HG03139 (cell line): ENCODE results near the gene SLC35E1.
A peak's percentile ranks its signal among the peaks of the same experiment; 100 is the strongest.

Experiments
- ATAC-seq: cut with Tn5 transposase; IDR thresholded peaks from one replicate; pipeline ENCODE4 v1.9.1; 2021; ENCODE audit not compliant: unreplicated experiment

Gene SLC35E1

DNA sequence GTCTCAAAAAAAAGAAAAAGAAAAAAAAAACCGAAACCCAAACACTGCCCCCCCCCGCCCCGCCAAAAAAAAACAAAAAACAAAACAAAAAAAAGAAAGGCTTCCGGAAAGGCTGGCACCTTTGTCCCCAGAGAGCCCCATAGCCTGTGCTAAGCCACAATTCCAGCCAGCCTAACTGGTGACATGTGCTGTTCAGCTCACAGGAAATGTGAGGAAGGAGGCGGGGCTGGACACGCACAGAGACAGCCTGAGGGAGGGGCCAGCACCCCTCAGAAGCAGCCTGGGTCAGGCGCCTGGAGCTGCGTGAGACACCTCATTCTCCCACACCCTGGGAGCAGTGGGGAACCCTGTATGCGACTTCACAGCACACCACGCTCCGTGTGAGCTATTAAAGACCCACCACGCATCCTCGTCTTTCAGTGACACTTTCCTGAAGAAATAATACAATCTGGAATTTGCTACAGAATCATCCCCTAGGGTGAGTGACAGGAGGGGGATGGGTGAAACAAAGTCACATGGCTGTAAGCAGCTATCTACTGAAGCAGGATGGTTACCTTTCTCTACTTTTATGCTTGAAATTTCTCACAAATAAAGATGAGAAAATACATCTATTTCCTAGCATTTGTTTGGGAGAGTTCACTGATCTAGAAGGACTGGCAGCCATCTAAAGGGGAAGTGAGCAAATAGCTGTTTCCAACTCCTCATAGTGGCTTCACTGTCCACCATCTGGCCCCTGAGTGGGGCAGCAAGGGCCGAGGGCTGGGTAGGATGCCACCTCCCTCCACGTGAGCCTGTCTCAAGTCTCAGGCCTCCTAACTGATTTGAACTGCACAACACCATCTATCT is 12.3 kb upstream of the SLC35E1 start:
- ATAC-seq: peak; percentile 33

DNA sequence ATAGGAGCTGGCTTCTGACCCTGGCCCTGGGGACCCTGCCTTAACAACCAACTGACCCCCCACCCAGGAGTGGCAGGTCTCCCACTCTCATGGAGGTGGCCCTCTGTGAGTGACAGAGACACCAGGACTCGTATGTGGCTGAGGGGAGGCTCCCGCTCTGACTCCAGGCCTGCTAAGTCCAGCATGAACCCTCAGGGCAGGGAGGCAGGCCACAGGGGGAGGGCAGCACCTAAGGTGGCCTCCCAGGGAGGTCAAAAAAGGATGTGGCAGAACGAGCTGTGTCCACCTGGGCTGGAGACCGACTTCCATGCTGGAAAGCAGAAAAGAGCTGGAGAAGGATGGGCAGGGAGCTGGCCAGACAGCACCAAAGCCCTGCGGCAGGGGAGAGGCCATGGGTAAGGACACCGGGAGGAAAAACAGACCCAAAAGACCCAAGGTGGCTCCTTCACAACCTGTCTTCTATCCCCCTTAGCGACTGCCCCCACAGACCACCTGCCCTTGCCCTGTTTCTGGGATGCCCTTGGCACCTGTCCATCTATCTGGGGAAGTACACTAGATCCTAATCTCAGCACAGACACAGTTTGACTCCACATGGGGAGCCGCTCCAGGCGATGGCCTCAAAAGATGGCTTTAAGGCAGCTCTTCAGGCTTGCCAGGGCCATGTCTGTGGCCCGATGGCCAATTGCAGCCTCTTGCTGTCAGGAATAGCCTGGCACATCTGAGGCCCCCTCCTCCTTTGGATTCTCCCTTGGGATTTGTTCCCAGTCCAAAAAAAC is 10.5 kb upstream of the SLC35E1 start:
- no peak for ATAC-seq

- ATAC-seq: no peak
These were observed 9.7 kb upstream of the SLC35E1 start for GRCh38 chr19:16581971-16582343.

GRCh38 chr19:16581145-16581970 is 9.1 kb upstream of the SLC35E1 start:
- no peak for ATAC-seq

- no peak for ATAC-seq
These were observed 7.2 kb upstream of the SLC35E1 start for GRCh38 chr19:16579381-16579780.

GRCh38 chr19:16577531-16577985 is 5.3 kb upstream of the SLC35E1 start:
- no peak for ATAC-seq

DNA sequence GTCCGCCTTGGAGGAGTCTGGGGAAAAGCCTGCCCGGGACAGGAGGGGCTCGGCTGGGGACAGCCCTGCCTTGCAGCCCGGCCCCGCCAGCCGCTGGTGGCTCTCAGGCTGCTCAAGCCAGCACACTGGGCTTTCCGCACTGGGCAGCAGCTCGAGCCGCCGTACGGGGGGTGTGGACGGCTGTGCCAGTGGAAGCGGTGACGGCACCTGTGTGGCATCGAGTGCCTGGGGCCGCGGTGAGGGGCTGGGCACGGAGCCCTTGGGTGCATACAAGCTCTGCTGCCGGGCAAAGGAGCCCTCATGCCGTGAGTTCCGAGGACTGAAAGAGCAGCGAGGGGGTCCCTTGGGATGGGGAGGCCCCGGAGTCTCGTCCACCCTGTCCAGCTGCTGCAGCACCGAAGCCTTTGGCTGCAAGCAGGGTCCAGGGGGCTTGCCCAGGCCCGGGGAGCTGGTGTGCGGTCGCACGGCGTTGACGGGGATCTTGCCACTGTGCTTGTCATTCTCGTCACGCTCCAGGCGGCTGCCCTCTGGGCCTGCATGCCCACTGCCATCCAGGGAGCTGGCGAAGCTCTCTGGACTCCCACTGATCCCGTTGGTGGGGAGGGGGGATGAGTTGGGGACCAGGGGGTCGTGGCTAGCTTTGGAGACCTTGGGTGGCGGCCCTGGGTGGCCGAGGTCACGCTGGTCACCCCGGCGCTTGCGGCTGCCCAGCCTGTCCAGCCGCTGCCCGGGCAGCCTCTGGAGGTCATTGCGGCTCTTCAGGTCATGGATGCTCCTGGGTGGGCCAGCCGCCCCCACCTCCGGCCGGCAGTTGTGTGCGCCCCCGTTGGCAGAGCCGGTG is 4.7 kb upstream of the SLC35E1 start:
- ATAC-seq: no peak

GRCh38 chr19:16575861-16576689 is 3.9 kb upstream of the SLC35E1 start:
- no peak for ATAC-seq

GRCh38 chr19:16575282-16575681 is 3.1 kb upstream of the SLC35E1 start:
- ATAC-seq: no peak

DNA sequence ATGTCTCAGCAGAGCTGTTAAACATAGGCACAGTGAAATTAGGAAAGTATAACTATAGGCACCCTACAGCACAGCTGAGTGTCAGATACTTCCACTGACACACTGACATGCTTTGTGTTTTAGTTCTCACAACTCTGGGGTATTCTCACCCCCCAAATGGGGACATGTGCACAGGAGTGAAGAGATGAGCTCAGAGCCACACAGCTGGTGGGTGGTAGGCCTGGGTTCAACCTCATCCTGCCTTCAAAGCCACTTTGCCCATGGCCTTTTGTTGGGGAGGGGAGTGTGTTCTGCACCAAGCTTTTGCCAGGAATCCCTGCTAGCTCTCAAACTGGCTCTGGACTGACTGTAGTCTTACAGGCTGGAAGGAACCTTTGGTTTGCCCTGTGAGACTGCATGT is 1.7 kb upstream of the SLC35E1 start:
- ATAC-seq: no peak

DNA sequence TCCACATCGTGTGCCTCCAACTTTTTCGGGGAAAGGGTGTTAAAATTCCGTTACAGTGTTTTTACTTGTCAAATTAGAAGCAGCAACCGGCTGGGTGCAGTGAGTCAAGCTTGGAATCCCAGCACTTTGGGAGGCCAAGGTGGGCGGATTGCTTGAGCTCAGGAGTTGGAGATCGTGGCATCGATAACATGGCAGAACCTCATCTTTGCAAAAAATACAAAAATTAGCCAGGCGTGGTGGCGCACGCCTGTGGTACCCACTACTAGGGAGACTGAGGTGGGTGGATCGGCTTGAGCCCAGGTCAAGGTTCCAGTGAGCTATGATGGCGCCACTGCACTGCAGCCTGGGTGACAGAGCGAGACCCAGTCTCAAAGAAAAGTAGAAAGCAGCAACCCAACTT is 1.1 kb upstream of the SLC35E1 start:
- no peak for ATAC-seq

- peak; percentile 26 for ATAC-seq
These were observed 338 bp downstream of the SLC35E1 start for GRCh38 chr19:16571822-16572331.

DNA sequence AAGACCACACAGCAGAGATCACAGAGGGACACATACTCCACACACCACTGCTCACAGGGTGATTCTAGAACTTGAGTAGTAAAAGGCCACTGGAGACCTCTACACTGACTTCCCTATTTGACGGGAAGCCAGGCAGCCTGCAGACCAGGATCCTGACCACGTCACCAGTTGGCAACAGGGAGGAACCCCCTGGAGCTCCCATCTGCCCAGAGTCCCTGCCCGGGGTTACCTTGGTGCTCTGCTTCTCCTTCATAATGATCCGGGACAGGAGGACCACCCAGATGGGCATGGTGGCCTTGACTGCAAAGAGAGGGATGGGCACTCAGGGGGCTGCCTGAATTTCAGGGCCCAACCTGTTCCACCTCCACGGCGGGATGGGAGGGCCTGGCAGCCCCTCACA is 932 bp downstream of the SLC35E1 start:
- ATAC-seq: no peak

- ATAC-seq: no peak
These were observed 2.5 kb downstream of the SLC35E1 start for GRCh38 chr19:16569609-16570320.

- no peak for ATAC-seq
These were observed 5.5 kb downstream of the SLC35E1 start for GRCh38 chr19:16566702-16567101.

DNA sequence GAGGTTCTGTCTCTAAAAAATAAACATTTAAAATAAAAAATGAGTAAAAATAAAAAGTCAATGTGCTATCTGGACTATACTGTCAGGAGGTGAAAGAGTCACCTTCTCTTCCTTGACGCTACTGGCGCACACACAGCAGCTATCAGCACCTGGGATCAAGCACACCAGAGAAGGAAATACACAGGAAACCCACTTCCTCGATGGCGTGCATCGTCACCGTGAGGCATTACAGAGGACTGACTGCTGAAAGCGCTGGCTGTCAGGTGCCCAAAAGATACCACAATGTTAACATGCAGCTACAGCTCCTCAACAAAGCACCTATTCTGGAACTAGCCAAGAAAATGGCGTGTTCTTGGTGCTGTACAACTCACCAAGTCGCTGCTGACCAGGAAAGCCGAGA is 6.1 kb downstream of the SLC35E1 start:
- no peak for ATAC-seq

- ATAC-seq: no peak
These were observed 7.4 kb downstream of the SLC35E1 start for GRCh38 chr19:16564842-16565241.

DNA sequence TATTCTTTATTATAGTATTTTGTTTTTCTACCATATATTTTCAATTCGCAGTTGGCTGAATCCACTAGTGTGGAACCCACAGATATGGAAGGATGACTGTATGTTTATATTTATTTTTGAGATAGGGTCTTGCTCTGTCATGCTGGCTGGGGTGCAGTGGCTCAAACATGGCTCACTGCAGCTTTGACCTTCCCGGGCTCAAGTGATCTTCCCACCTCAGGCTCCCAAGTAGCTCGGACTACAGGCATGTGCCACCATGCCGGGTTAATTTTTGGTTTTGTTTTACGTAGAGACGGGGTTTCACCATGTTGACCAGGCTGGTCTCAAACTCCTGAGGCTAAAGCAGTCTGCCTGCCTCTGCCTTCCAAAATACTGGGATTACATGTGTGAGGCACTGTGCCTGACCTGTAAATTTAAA is 9.6 kb downstream of the SLC35E1 start:
- ATAC-seq: no peak

DNA sequence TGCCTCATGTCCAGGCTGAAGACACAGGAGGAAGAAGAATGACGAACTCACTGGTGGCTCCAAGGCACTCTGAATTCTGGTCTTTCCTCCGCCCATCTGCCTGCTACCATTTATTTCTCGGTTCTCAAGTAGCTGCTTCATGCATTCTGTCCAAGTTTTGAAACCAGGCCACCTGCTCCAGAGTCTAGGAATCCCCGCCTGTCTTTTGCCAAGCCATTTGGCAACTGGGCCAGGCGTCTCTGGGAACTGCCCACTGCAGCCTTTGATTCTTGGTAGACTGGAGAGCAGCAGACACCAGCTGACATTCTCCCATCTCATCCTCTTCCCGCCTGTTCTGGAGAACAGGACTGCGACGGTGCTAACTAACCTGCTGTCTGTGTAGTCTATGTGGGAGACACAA is 10.8 kb downstream of the SLC35E1 start:
- ATAC-seq: no peak
